Dedifferentiated amniotic fluid mesenchymal stem cell (primary cell): ENCODE data around the gene RET.

Experiments
- DNase-seq: peaks from one replicate; pipeline ENCODE4 v3.0.0-alpha.2; 2016; ENCODE audit errors: extremely low spot score

Gene RET

GRCh38 chr10:43044961-43045621 lies 31.8 kb upstream of the RET start:
- DNase-seq = no peak

- DNase-seq = no peak
Observed at GRCh38 chr10:43045631-43046287, 31.1 kb upstream of the RET start.

- no peak for DNase-seq
Observed at GRCh38 chr10:43046288-43046991, 30.4 kb upstream of the RET start.

- no peak for DNase-seq
Observed at GRCh38 chr10:43047288-43047970, 29.4 kb upstream of the RET start.

GRCh38 chr10:43048301-43049051 lies 28.4 kb upstream of the RET start:
- no peak for DNase-seq

GRCh38 chr10:43049081-43049551 lies 27.8 kb upstream of the RET start:
- DNase-seq = no peak

- DNase-seq = no peak
Observed at GRCh38 chr10:43050011-43050410, 26.9 kb upstream of the RET start.

GRCh38 chr10:43053825-43054224 lies 23.0 kb upstream of the RET start:
- no peak for DNase-seq

GRCh38 chr10:43054593-43054992 lies 22.3 kb upstream of the RET start:
- no peak for DNase-seq

- no peak for DNase-seq
Observed at GRCh38 chr10:43055217-43055616, 21.7 kb upstream of the RET start.

GRCh38 chr10:43055991-43056567 lies 20.8 kb upstream of the RET start:
- no peak for DNase-seq

GRCh38 chr10:43056568-43057011 lies 20.3 kb upstream of the RET start:
- DNase-seq = no peak

GRCh38 chr10:43057231-43057711 lies 19.6 kb upstream of the RET start:
- DNase-seq = no peak

- no peak for DNase-seq
Observed at GRCh38 chr10:43057831-43058340, 19.0 kb upstream of the RET start.

- no peak for DNase-seq
Observed at GRCh38 chr10:43058716-43059335, 18.0 kb upstream of the RET start.

GRCh38 chr10:43059336-43059720 lies 17.5 kb upstream of the RET start:
- DNase-seq = no peak

- no peak for DNase-seq
Observed at GRCh38 chr10:43059828-43060227, 17.0 kb upstream of the RET start.

- DNase-seq = no peak
Observed at GRCh38 chr10:43060291-43060690, 16.6 kb upstream of the RET start.

GRCh38 chr10:43061331-43061730 lies 15.5 kb upstream of the RET start:
- DNase-seq = no peak

- no peak for DNase-seq
Observed at GRCh38 chr10:43061760-43062159, 15.1 kb upstream of the RET start.
